ENCODE data around the gene ERCC2. TPM values are rescaled to one million over a fixed set of nuclear protein-coding genes. Genes with fewer than 3 reads are reported as not detected.

Gene ERCC2
- total RNA-seq, result 47.4 and 52.5 TPM in 2 replicates

- peaks cover 5% of the 10 kb centered on the region for H3K4me1 ChIP-seq (ENCODE audit: insufficient read depth, low read length)
- H2AFZ ChIP-seq (ENCODE audit: low read length), result peak within 1 kb of the TSS; percentile 94
- peak within 1 kb of the TSS; percentile 84 for H3K27ac ChIP-seq (ENCODE audit: low read depth, low read length)
- peak; percentile 100 for DNase-seq (ENCODE audit: insufficient read length, low spot score, missing footprints)
- peak within 1 kb of the TSS; percentile 79 for H3K4me2 ChIP-seq (ENCODE audit: insufficient read depth, low read length)
- H3K27me3 ChIP-seq (ENCODE audit: insufficient read depth, low read length), result no peaks in the 10 kb centered on the region
- no peaks in the 10 kb centered on the region for H4K20me1 ChIP-seq (ENCODE audit: insufficient read depth, low read length)
- H3K79me2 ChIP-seq (ENCODE audit: insufficient read depth, low read length), result peaks cover 27% of the 10 kb centered on the region
- H3K4me3 ChIP-seq (ENCODE audit: insufficient read depth, low read length), result peak within 1 kb of the TSS; percentile 87
- peaks cover 10% of the 10 kb centered on the region for H3K36me3 ChIP-seq (ENCODE audit: insufficient read depth, low read length)
- H3K9me3 ChIP-seq (ENCODE audit: low read depth, low read length), result no peaks in the 10 kb centered on the region
- TF ChIP-seq CTCF (IDR thresholded peaks at IDR 0.05; ENCODE audit: extremely low read depth, low read depth, low read length), result no peak
Measured at GRCh38 chr19:45370410-45371204, at the start of gene ERCC2. ERCC2 (minus strand) TSS chr19:45370573; CDS start chr19:45370540, 33 bp downstream.

- Histone ChIP-seq H3K27ac (ENCODE audit: low read depth, low read length) (no peak overlapping the region), H3K4me3 (ENCODE audit: insufficient read depth, low read length) (no peak overlapping the region), H2AFZ (ENCODE audit: low read length) (no peak overlapping the region), H3K79me2 (ENCODE audit: insufficient read depth, low read length) (peaks cover 52% of the 10 kb centered on the region), H3K9me3 (ENCODE audit: low read depth, low read length) (no peaks in the 10 kb centered on the region), H3K4me2 (ENCODE audit: insufficient read depth, low read length) (no peak overlapping the region), H3K4me1 (ENCODE audit: insufficient read depth, low read length) (peaks cover 24% of the 10 kb centered on the region), H3K27me3 (ENCODE audit: insufficient read depth, low read length) (no peaks in the 10 kb centered on the region), H4K20me1 (ENCODE audit: insufficient read depth, low read length) (peaks cover 4% of the 10 kb centered on the region), H3K36me3 (ENCODE audit: insufficient read depth, low read length) (peaks cover 37% of the 10 kb centered on the region)
- no peak for DNase-seq (ENCODE audit: insufficient read length, low spot score, missing footprints)
- TF ChIP-seq CTCF (IDR thresholded peaks at IDR 0.05; ENCODE audit: extremely low read depth, low read depth, low read length), result no peak
Measured at GRCh38 chr19:45419895-45420294, 49.5 kb upstream of the ERCC2 start.

- Histone ChIP-seq H3K4me1 (ENCODE audit: insufficient read depth, low read length) (peaks cover 20% of the 10 kb centered on the region), H3K27me3 (ENCODE audit: insufficient read depth, low read length) (no peaks in the 10 kb centered on the region), H3K79me2 (ENCODE audit: insufficient read depth, low read length) (peaks cover 52% of the 10 kb centered on the region), H3K9me3 (ENCODE audit: low read depth, low read length) (no peaks in the 10 kb centered on the region), H3K36me3 (ENCODE audit: insufficient read depth, low read length) (peaks cover 42% of the 10 kb centered on the region), H3K4me2 (ENCODE audit: insufficient read depth, low read length) (no peak overlapping the region), H3K4me3 (ENCODE audit: insufficient read depth, low read length) (no peak overlapping the region), H4K20me1 (ENCODE audit: insufficient read depth, low read length) (peaks cover 4% of the 10 kb centered on the region), H2AFZ (ENCODE audit: low read length) (no peak overlapping the region), H3K27ac (ENCODE audit: low read depth, low read length) (no peak overlapping the region)
- DNase-seq (ENCODE audit: insufficient read length, low spot score, missing footprints), result no peak
- no peak for TF ChIP-seq CTCF (IDR thresholded peaks at IDR 0.05; ENCODE audit: extremely low read depth, low read depth, low read length)
Measured at GRCh38 chr19:45419396-45419795, 49.0 kb upstream of the ERCC2 start.

GRCh38 chr19:45418802-45419201, 48.4 kb upstream of the ERCC2 start:
- Histone ChIP-seq H3K4me3 (ENCODE audit: insufficient read depth, low read length) (no peak overlapping the region), H3K36me3 (ENCODE audit: insufficient read depth, low read length) (peaks cover 47% of the 10 kb centered on the region), H3K4me2 (ENCODE audit: insufficient read depth, low read length) (no peak overlapping the region), H2AFZ (ENCODE audit: low read length) (no peak overlapping the region), H3K27me3 (ENCODE audit: insufficient read depth, low read length) (no peaks in the 10 kb centered on the region), H3K9me3 (ENCODE audit: low read depth, low read length) (no peaks in the 10 kb centered on the region), H3K27ac (ENCODE audit: low read depth, low read length) (no peak overlapping the region), H4K20me1 (ENCODE audit: insufficient read depth, low read length) (peaks cover 4% of the 10 kb centered on the region), H3K4me1 (ENCODE audit: insufficient read depth, low read length) (peaks cover 14% of the 10 kb centered on the region), H3K79me2 (ENCODE audit: insufficient read depth, low read length) (peaks cover 52% of the 10 kb centered on the region)
- no peak for DNase-seq (ENCODE audit: insufficient read length, low spot score, missing footprints)
- no peak for TF ChIP-seq CTCF (IDR thresholded peaks at IDR 0.05; ENCODE audit: extremely low read depth, low read depth, low read length)

Measured in osteoblast (primary cell).